K562 (cell line): ENCODE data around the gene KNL1.
A peak's percentile ranks its signal among the peaks of the same experiment; 100 is the strongest.

ENCODE experiments used
- JUND ChIP-seq, 2 experiments: IDR thresholded peaks; 2 replicates in 1 of 2; 3 replicates in 1 of 2; pipeline ENCODE4 v1.6.1; 2011; ENCODE audit warnings: borderline replicate concordance in 2 of 2, low read depth in 2 of 2, low read length in 2 of 2, improper control_type of control experiment in 1 of 2, missing biosample characterization in 1 of 2, missing genetic modification characterization in 1 of 2, missing genetic modification reagents in 1 of 2
- MYC ChIP-seq, 2 experiments: fragments of 250-450 bp in 1 of 2; sonication (Bioruptor Pico) in 1 of 2; IDR thresholded peaks; 2 replicates each; pipeline versions ENCODE4 v1.5.1 to v1.6.1; 2012 to 2021; ENCODE audit warnings: low read depth in 2 of 2, borderline replicate concordance in 1 of 2, improper control_type of control experiment in 1 of 2, low read length in 1 of 2, mild to moderate bottlenecking in 1 of 2, moderate library complexity in 1 of 2
- NCOA6 ChIP-seq: fragments of 450-650 bp; IDR thresholded peaks from 2 replicates; pipeline ENCODE4 v1.6.1; 2017; ENCODE audit warnings: mild to moderate bottlenecking
- RCOR1 ChIP-seq, 2 experiments: IDR thresholded peaks; 2 replicates each; pipeline ENCODE4 v1.6.1; 2012; ENCODE audit warnings: low read depth in 2 of 2, low read length in 2 of 2, borderline replicate concordance in 1 of 2, improper control_type of control experiment in 1 of 2
- SMARCA5 ChIP-seq: fragments of 450-650 bp; IDR thresholded peaks from 2 replicates; pipeline ENCODE4 v1.6.1; 2016
- TF ChIP-seq, protein P1 (sequence below), 3 experiments: IDR thresholded peaks in 2 of 3; conservative IDR thresholded peaks in 1 of 3; 2 replicates each; pipeline ENCODE4 v1.5.1; 2011 to 2012; ENCODE audit warnings: low read length in 3 of 3, mild to moderate bottlenecking in 3 of 3, control low read depth in 2 of 3, improper control_type of control experiment in 1 of 3, inconsistent platforms in 1 of 3, low read depth in 1 of 3, mixed read lengths in 1 of 3, moderate library complexity in 1 of 3; ENCODE audit not compliant: insufficient read depth in 2 of 3
- TF ChIP-seq, protein P2 (sequence below), 2 experiments: fragments of 450-650 bp in 1 of 2; sonication (generic) in 1 of 2; formaldehyde crosslinking in 1 of 2; IDR thresholded peaks in 1 of 2; conservative IDR thresholded peaks in 1 of 2; 2 replicates each; pipeline versions ENCODE4 v1.6.1 to v1.8.1; 2016 to 2023; ENCODE audit warnings: mild to moderate bottlenecking in 2 of 2, moderate library complexity in 2 of 2, inconsistent platforms in 1 of 2, missing genetic modification reagents in 1 of 2
- TF ChIP-seq, protein P3 (sequence below): sonication (generic); formaldehyde crosslinking; IDR thresholded peaks from 2 replicates; pipeline ENCODE4 v1.9.0; 2022; ENCODE audit warnings: mild to moderate bottlenecking, missing genetic modification reagents

DNA sequence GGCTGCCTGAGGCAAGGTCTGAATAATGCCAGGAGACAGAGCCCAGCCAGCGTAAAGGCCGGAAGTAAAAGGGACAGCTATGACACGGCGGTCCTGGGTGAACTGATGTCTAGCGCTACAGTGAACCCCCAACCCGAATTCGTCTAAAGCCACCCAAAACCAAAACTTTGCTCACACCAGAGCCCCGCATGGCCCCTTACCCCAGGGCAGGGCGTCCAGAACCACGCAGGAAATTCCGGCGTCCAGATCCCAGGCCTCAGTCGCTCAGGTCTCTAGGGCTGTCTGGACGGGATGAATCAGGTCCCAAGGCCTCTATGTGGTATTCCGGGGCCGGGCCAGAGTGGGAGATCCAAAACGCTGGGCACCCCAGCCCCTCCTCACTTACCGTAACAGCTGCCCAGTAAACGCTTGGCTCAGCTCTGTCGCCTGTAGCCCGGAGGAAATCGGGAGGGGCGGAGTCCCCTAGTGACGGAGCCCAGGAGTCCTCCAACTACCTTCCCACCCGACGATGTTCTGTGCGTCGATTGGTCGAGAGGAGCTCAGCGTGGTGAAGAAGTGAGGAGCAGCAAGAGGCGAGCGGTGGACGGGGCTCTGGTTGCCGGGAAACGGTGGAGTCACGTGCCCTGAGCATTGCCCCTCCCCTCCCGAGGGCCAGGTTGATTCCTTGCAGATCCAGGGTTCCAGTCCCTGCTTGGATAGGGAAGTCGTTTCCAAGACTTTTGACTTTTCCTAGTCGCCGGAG, 29.3 kb upstream of the KNL1 start, which contains the start of gene CCDC32:
- no peak for TF ChIP-seq JUND (IDR thresholded peaks at IDR 0.05; ENCODE audit: borderline replicate concordance, low read depth, low read length)
- no peak for TF ChIP-seq JUND (tag; IDR thresholded peaks at IDR 0.05; ENCODE audit: borderline replicate concordance, low read depth, low read length)
- TF ChIP-seq, protein P1, sequence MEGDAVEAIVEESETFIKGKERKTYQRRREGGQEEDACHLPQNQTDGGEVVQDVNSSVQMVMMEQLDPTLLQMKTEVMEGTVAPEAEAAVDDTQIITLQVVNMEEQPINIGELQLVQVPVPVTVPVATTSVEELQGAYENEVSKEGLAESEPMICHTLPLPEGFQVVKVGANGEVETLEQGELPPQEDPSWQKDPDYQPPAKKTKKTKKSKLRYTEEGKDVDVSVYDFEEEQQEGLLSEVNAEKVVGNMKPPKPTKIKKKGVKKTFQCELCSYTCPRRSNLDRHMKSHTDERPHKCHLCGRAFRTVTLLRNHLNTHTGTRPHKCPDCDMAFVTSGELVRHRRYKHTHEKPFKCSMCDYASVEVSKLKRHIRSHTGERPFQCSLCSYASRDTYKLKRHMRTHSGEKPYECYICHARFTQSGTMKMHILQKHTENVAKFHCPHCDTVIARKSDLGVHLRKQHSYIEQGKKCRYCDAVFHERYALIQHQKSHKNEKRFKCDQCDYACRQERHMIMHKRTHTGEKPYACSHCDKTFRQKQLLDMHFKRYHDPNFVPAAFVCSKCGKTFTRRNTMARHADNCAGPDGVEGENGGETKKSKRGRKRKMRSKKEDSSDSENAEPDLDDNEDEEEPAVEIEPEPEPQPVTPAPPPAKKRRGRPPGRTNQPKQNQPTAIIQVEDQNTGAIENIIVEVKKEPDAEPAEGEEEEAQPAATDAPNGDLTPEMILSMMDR (IDR thresholded peaks at IDR 0.05 in 2 of 3, conservative IDR thresholded peaks at IDR 0.05 in 1 of 3; ENCODE audit: insufficient read depth in 2 of 3, low read depth in 1 of 3, low read length in 3 of 3) = no peak
- TF ChIP-seq MYC (IDR thresholded peaks at IDR 0.05; ENCODE audit: low read depth, low read length) = no peak
- TF ChIP-seq MYC (CRISPR knock-in tag; IDR thresholded peaks at IDR 0.05; ENCODE audit: borderline replicate concordance, low read depth) = peak; percentile 52; the same call in 1 of the 2 replicates
- TF ChIP-seq, protein P2, sequence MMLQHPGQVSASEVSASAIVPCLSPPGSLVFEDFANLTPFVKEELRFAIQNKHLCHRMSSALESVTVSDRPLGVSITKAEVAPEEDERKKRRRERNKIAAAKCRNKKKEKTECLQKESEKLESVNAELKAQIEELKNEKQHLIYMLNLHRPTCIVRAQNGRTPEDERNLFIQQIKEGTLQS (IDR thresholded peaks at IDR 0.05) = no peak
- TF ChIP-seq, protein P2 (CRISPR knock-in tag; conservative IDR thresholded peaks at IDR 0.05) = no peak
- TF ChIP-seq SMARCA5 = no peak
- no peak for TF ChIP-seq NCOA6
- TF ChIP-seq RCOR1 (IDR thresholded peaks at IDR 0.05; ENCODE audit: borderline replicate concordance in 1 of 2, low read depth in 2 of 2, low read length in 2 of 2) = peak in 1 of 2 experiments; percentile 84; a peak in 2 of 4 replicates
- TF ChIP-seq, protein P3, sequence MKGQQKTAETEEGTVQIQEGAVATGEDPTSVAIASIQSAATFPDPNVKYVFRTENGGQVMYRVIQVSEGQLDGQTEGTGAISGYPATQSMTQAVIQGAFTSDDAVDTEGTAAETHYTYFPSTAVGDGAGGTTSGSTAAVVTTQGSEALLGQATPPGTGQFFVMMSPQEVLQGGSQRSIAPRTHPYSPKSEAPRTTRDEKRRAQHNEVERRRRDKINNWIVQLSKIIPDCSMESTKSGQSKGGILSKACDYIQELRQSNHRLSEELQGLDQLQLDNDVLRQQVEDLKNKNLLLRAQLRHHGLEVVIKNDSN (CRISPR knock-in tag) = peak; percentile 99
